Measurements from ENCODE around the gene RBM26.

DNA sequence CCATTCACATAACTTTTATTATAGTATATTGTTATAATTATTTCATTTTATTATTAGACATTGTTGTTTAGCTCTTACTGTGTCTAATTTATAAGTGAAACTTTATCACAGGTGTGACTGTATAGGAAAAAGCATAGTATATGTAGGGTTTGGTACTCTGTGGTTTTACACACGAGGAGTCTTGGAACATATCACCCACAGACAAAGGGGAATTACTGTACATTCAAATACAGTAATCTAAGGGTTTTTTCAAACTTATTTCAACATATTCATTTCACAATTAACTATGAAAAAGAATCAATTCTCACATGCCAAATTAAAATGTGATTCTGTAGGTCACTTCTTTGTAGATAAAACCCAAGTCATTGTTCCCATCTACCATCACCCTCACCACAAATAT is 46.0 kb downstream of the RBM26 start:
- TF ChIP-seq CTCF (IDR thresholded peaks at IDR 0.05), result no peak
- no peak for TF ChIP-seq ZFX (IDR thresholded peaks at IDR 0.05; ENCODE audit: borderline replicate concordance)
